GM18909 (cell line): Measurements from ENCODE around the gene RAB11FIP3.
"Not testable (repeated sequence)": the region's sequence is repeated elsewhere in the genome, so short reads cannot be mapped to it uniquely, and the experiment has no call there.

Experiments used
- ATAC-seq: cut with Tn5 transposase; IDR thresholded peaks from one replicate; pipeline ENCODE4 v1.9.1; 2021; ENCODE audit warnings: mild to moderate bottlenecking; ENCODE audit not compliant: unreplicated experiment, poor library complexity

RAB11FIP3 gene

GRCh38 chr16:414395-415169 lies 10.9 kb upstream of the RAB11FIP3 start:
- no peak for ATAC-seq

- not testable (repeated sequence) for ATAC-seq
These were observed 10.3 kb upstream of the RAB11FIP3 start for GRCh38 chr16:415170-415498.

- not testable (repeated sequence) for ATAC-seq
These were observed 3.3 kb upstream of the RAB11FIP3 start for GRCh38 chr16:422179-422578.

- ATAC-seq, result no peak
These were observed 1.3 kb upstream of the RAB11FIP3 start for GRCh38 chr16:424033-424622.

GRCh38 chr16:424623-425081 lies 797 bp upstream of the RAB11FIP3 start:
- ATAC-seq, result no peak

- ATAC-seq, result peak; percentile 34
These were observed 278 bp downstream of the RAB11FIP3 start for GRCh38 chr16:425740-426114.

- ATAC-seq, result peak; percentile 17
These were observed 861 bp downstream of the RAB11FIP3 start for GRCh38 chr16:426115-426905.

GRCh38 chr16:426906-427249 lies 1.4 kb downstream of the RAB11FIP3 start:
- ATAC-seq, result no peak

GRCh38 chr16:427250-427649 lies 1.8 kb downstream of the RAB11FIP3 start:
- no peak for ATAC-seq

GRCh38 chr16:430904-431303 lies 5.5 kb downstream of the RAB11FIP3 start:
- no peak for ATAC-seq

- no peak for ATAC-seq
These were observed 15.2 kb downstream of the RAB11FIP3 start for GRCh38 chr16:440627-441026.

GRCh38 chr16:441447-441846 lies 16.0 kb downstream of the RAB11FIP3 start:
- no peak for ATAC-seq

GRCh38 chr16:442976-443375 lies 17.5 kb downstream of the RAB11FIP3 start:
- ATAC-seq, result no peak

GRCh38 chr16:444027-444426 lies 18.6 kb downstream of the RAB11FIP3 start:
- ATAC-seq, result no peak

- no peak for ATAC-seq
These were observed 20.1 kb downstream of the RAB11FIP3 start for GRCh38 chr16:445566-445965.

GRCh38 chr16:450385-450784 lies 24.9 kb downstream of the RAB11FIP3 start:
- ATAC-seq, result no peak

- ATAC-seq, result no peak
These were observed 25.5 kb downstream of the RAB11FIP3 start for GRCh38 chr16:450785-451512.

GRCh38 chr16:454397-454940 lies 29.0 kb downstream of the RAB11FIP3 start:
- no peak for ATAC-seq

- ATAC-seq, result no peak
These were observed 30.0 kb downstream of the RAB11FIP3 start for GRCh38 chr16:455453-455852.

GRCh38 chr16:456891-457483 lies 31.5 kb downstream of the RAB11FIP3 start:
- ATAC-seq, result no peak
